ENCODE results near the gene FBXO24. TPM values are rescaled to one million over a fixed set of nuclear protein-coding genes. Genes with fewer than 3 reads are reported as not detected.

Gene FBXO24
- total RNA-seq, 1 donor from 2014 or later: 0.42 TPM

DNA sequence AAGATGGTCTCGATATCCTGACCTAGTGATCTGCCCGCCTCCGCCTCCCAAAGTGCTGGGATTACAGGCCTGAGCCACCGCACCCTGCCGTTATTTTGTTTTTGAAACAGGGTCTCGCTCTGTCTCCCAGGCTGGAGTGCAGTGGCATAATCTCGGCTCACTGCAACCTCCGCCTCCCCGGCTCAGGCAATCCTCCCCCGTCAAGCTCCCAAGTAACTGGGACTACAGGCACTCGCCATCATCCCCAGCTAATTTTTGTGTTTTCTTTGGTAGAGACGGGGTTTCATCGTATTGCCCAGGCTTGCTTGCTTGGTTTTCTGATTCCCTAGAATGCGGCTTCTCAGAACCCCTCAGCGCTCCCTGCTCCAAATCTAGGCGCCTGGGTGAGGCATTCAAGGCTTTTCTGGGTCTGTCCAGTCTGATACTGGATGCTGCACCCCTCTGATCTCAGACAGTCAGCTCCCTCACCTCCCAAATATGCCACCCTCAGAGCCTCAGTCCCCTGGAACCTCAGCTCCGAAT lies 53.9 kb downstream of the FBXO24 start:
- H3K36me3 Mint-ChIP-seq (ENCODE audit: low read depth): peaks cover 3% of the 10 kb centered on the region
- H3K27ac Mint-ChIP-seq: no peak overlapping the region
- H3K27me3 Mint-ChIP-seq: no peaks in the 10 kb centered on the region
- DNase-seq: no peak
- no peaks in the 10 kb centered on the region for H3K4me1 Mint-ChIP-seq
- H3K9me3 Mint-ChIP-seq: no peaks in the 10 kb centered on the region
- intact Hi-C loops (cut with micrococcal nuclease): no loop called here
- no peak overlapping the region for H3K4me3 Mint-ChIP-seq

DNA sequence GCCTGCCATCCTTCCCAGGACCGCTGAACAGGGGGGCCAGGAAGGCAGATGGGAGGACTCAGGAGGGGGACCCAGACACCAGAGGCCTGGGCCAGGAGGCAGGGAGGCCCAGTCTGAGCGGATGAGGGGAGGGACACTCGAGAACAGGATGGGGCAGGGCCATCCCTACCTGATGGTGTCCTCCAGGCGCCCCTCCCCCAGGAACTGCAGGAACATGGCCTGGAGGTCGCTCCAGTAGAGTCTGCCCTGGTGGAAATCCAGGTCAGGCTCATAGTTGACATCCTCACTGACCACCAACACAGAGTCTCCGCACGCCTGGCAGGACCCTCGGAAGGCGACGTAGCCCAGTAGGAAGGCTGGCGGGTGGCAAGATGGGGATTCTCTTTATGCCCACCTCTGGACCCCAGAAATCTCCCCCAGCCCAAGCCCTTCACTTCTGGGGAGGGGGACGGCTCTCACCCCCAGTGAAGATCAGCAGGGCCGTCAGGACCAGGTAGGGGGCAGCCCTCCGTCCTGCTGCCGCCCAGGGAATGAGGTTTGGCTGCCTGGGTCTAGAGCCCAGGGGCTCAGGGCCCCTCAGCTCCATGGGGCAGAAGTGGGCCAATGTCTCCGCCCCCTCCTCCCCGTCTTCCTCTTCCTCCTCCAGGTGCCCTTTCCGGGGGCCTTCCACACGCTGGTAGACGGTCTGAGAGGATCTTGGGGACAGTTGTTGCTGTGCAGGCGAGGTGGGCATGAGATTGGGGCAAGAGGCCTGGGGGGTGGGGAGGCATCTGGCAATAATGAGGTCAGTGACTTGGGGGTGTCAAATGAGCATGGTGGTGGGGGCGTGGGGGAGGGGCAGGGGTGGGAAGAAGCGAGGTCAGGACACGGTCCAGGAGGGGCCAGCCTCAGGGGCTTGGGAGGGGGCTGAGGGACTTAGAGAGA lies 54.7 kb downstream of the FBXO24 start:
- intact Hi-C loops (cut with micrococcal nuclease): no loop called here
- H3K27me3 Mint-ChIP-seq: peaks cover 2% of the 10 kb centered on the region
- no peaks in the 10 kb centered on the region for H3K4me1 Mint-ChIP-seq
- no peak overlapping the region for H3K4me3 Mint-ChIP-seq
- no peak for DNase-seq
- H3K9me3 Mint-ChIP-seq: no peaks in the 10 kb centered on the region
- H3K36me3 Mint-ChIP-seq (ENCODE audit: low read depth): peaks cover 3% of the 10 kb centered on the region
- H3K27ac Mint-ChIP-seq: no peak overlapping the region

- H3K9me3 Mint-ChIP-seq: no peaks in the 10 kb centered on the region
- peaks cover 3% of the 10 kb centered on the region for H3K36me3 Mint-ChIP-seq (ENCODE audit: low read depth)
- peaks cover 3% of the 10 kb centered on the region for H3K27me3 Mint-ChIP-seq
- H3K4me1 Mint-ChIP-seq: no peaks in the 10 kb centered on the region
- no peak for DNase-seq
- intact Hi-C loops (cut with micrococcal nuclease): no loop called here
- H3K27ac Mint-ChIP-seq: no peak within 1 kb of the TSS
- H3K4me3 Mint-ChIP-seq: no peak within 1 kb of the TSS
Measured at GRCh38 chr7:100641463-100641859, 55.3 kb downstream of the FBXO24 start, which contains the start of gene TFR2. Gene TFR2 (minus strand): TSS chr7:100641552. CDS start chr7:100641509, 43 bp downstream.

- no peak overlapping the region for H3K27ac Mint-ChIP-seq
- H3K36me3 Mint-ChIP-seq (ENCODE audit: low read depth): no peaks in the 10 kb centered on the region
- peaks cover 3% of the 10 kb centered on the region for H3K27me3 Mint-ChIP-seq
- no peaks in the 10 kb centered on the region for H3K4me1 Mint-ChIP-seq
- intact Hi-C loops (cut with micrococcal nuclease): no loop called here
- no peak for DNase-seq
- no peaks in the 10 kb centered on the region for H3K9me3 Mint-ChIP-seq
- no peak overlapping the region for H3K4me3 Mint-ChIP-seq
Measured at GRCh38 chr7:100641860-100642533, 55.9 kb downstream of the FBXO24 start.

DNA sequence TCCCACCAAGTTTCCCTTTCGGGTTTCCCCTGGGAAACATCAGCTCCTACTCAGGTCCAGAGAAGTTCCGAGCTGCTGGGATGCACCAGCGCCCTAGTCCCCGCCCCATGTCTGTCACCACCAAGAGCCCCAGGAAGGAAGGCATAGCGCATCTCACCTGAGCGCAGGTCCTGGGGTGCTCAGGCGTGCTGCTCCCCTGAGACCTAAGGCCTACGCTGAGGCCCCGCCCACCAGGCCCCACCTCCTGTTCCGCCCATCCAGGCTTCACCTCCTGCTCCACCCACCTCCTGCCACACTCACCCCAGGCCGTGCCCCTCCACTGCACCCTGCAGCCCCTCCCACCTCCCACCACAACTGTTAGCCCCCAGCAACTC lies 56.4 kb downstream of the FBXO24 start:
- H3K27me3 Mint-ChIP-seq: peaks cover 3% of the 10 kb centered on the region
- H3K36me3 Mint-ChIP-seq (ENCODE audit: low read depth): no peaks in the 10 kb centered on the region
- no peak overlapping the region for H3K27ac Mint-ChIP-seq
- no peaks in the 10 kb centered on the region for H3K9me3 Mint-ChIP-seq
- peak; percentile 77 for DNase-seq
- intact Hi-C loops (cut with micrococcal nuclease): no loop called here
- H3K4me1 Mint-ChIP-seq: no peaks in the 10 kb centered on the region
- no peak overlapping the region for H3K4me3 Mint-ChIP-seq

DNA sequence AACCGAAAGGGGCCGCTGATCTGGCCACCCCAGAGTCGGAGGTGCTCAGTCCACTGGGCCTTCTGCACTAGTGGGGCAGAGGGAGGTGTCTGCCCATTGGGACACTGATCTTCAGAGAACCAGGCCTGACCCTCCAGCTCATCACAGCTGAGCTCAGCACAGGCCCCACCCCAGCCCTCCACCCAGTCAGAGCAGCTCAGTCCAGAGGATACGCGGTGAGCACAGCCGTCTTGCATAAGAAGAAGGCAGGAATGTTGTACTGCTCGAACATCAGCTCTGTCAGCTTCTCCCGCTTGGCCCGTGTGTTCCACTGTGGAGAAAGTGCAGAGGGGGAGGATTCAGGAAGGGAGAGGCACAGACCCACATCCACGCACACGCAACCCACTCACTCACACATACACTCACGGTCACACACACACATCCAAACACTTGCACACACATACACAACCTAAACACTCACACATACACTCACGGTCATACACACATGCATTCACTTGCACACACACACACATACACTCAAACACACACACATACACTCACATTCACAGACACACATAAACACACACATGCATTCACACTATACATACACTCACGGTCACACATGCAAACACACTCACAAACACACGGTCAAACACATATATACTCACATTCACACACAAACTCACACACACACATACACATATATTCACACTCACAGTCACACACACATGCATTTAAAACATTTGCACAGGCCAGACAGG lies 63.9 kb downstream of the FBXO24 start:
- H3K36me3 Mint-ChIP-seq (ENCODE audit: low read depth): no peaks in the 10 kb centered on the region
- peaks cover 17% of the 10 kb centered on the region for H3K27me3 Mint-ChIP-seq
- H3K9me3 Mint-ChIP-seq: no peaks in the 10 kb centered on the region
- intact Hi-C loops (cut with micrococcal nuclease): no loop called here
- no peak overlapping the region for H3K27ac Mint-ChIP-seq
- peaks cover 3% of the 10 kb centered on the region for H3K4me1 Mint-ChIP-seq
- H3K4me3 Mint-ChIP-seq: no peak overlapping the region
- DNase-seq: no peak

Other genes starting within 250 kb of the FBXO24 start
- gene PILRB, start 228.2 kb upstream of the FBXO24 start, total RNA-seq: 74.6 and 78.3 TPM in 2 replicates
- 9.8 and 11.6 TPM in 2 replicates for gene PILRA, start 212.8 kb upstream of the FBXO24 start, total RNA-seq
- 1.7 and 2.6 TPM in 2 replicates for gene ZCWPW1, start 157.6 kb upstream of the FBXO24 start, total RNA-seq
- 55.8 and 57.2 TPM in 2 replicates for gene MEPCE, start 156.5 kb upstream of the FBXO24 start, total RNA-seq
- gene PPP1R35, start 149.8 kb upstream of the FBXO24 start, total RNA-seq: 52.8 and 59.9 TPM in 2 replicates
- 2.7 and 2.9 TPM in 2 replicates for gene SPACDR, start 122.1 kb upstream of the FBXO24 start, total RNA-seq
- gene TSC22D4, start 107.1 kb upstream of the FBXO24 start, total RNA-seq: 113 and 121 TPM in 2 replicates
- gene NYAP1, start 102.4 kb upstream of the FBXO24 start, total RNA-seq: 0.17 and 0.49 TPM in 2 replicates
- 112 and 114 TPM in 2 replicates for gene AGFG2, start 47.1 kb upstream of the FBXO24 start, total RNA-seq
- gene SAP25, start 12.4 kb upstream of the FBXO24 start, total RNA-seq: 9.2 and 11.3 TPM in 2 replicates
- gene LRCH4, start 199 bp upstream of the FBXO24 start, total RNA-seq: 86.0 and 89.2 TPM in 2 replicates
- 4.8 and 5.0 TPM in 2 replicates for gene PCOLCE, start 16.0 kb downstream of the FBXO24 start, total RNA-seq
- 11.3 and 12.1 TPM in 2 replicates for gene MOSPD3, start 26.2 kb downstream of the FBXO24 start, total RNA-seq
- 20.7 and 21.2 TPM in 2 replicates for gene TFR2, start 55.2 kb downstream of the FBXO24 start, total RNA-seq
- not detected in 2 replicates for gene ACTL6B, start 70.1 kb downstream of the FBXO24 start, total RNA-seq
- gene GNB2, start 87.4 kb downstream of the FBXO24 start, total RNA-seq: 205 and 211 TPM in 2 replicates
- 48.8 and 52.2 TPM in 2 replicates for gene GIGYF1, start 107.9 kb downstream of the FBXO24 start, total RNA-seq
- gene POP7, start 119.8 kb downstream of the FBXO24 start, total RNA-seq: 77.3 and 77.7 TPM in 2 replicates
- 0.40 TPM in 1 of 2 replicates, not detected in the other for gene EPO, start 134.1 kb downstream of the FBXO24 start, total RNA-seq
- gene ZAN, start 147.3 kb downstream of the FBXO24 start, total RNA-seq: not detected in 2 replicates
- gene EPHB4, start 241.2 kb downstream of the FBXO24 start, total RNA-seq: 2.7 and 3.0 TPM in 2 replicates

Measured in activated CD4-positive, alpha-beta T cell treated with anti-CD3 and anti-CD28 coated beads, Interleukin-2, amount 10 ng/mL, durations not matched to agents 24 days and 14 days (primary cell).